GM19372 (cell line): ENCODE measurements around the gene NRP2.

Experiments used
- ATAC-seq: cut with Tn5 transposase; IDR thresholded peaks from one replicate; pipeline ENCODE4 v1.9.1; 2021; ENCODE audit warnings: mild to moderate bottlenecking, low read depth, moderate library complexity; ENCODE audit not compliant: unreplicated experiment

Gene NRP2

DNA sequence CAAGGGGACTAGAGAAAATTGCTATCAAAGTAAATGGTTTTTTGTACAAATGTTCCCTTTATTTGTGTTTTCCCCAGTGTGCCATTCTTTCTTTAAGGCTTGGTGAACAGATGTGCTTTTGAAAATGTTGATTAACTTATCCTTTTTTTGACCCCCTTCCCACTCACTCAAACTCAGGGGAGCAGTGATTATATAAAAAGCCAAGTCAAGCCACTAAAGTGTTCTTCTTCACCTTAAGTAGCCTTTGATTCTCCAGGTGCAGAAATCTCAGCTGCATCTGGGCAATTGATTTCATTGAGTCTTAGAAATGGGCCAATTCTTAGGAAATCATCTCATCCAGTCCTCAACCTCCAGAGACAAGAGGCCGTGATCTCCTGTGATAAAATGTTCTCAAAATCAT, 107.6 kb downstream of the NRP2 start:
- ATAC-seq, result no peak

GRCh38 chr2:205792908-205793307, 110.6 kb downstream of the NRP2 start:
- no peak for ATAC-seq

- no peak for ATAC-seq
These were observed 114.6 kb downstream of the NRP2 start for GRCh38 chr2:205796805-205797313.

- no peak for ATAC-seq
These were observed 115.6 kb downstream of the NRP2 start for GRCh38 chr2:205797866-205798265.

DNA sequence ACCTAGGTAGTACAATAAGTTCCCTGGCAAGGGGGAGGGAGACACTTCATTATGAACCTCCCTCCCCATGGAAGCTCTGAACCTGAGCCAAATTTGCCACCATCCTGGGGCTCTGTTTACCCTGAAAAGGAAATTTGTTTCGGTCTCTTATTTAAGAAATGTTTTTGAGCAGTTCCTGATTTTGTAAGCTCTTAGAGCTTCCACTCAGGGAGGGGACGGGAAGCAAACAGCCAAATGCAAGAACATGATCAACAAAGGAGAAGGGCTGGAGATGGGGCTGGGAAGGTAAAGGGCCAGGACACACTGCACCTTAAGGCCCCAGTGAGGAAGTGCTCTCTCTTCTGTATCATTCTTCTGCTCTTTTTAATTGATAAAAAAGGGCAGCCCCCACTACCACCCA, 117.9 kb downstream of the NRP2 start:
- ATAC-seq, result no peak

GRCh38 chr2:205800773-205801172, 118.5 kb downstream of the NRP2 start:
- no peak for ATAC-seq

DNA sequence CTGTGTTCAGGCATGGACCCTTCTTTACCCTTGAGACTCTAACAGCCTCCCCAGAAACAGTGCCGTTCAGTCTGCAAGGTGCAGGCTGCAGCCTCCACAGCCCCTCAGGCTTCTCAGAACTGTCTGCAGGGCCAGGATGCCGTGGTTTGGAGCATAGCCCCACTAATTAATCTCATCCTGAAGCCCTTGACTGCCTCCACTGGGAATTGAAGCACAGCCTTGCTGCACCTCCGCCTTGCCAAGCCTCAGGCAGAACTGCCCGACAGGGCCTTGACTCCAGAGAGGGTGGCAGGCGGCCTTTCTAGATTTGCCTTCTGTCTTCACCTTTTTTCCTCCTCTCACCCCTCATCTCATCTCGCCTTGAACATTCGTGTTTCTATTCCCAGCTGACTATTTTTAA, 119.8 kb downstream of the NRP2 start:
- no peak for ATAC-seq

DNA sequence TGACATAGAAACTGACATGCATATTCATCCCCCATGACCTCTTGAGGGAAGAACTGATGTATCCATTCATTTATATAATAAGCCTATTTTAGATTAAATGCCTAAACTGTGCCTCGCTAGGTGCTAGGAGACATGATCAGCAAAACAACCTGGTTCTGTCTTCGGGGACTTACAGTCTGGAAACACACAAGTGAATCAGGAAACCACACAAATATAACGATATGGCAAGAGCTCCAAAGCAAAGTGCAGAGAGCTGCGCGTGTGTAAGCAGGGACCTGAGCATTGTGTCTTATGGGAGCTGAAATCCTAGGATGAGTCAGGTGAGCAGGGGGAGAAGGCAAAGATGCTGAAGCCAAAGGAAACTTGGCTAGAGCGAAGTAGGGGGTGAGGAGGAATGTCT, 120.6 kb downstream of the NRP2 start:
- ATAC-seq, result no peak

- no peak for ATAC-seq
These were observed 121.2 kb downstream of the NRP2 start for GRCh38 chr2:205803500-205803899.

- no peak for ATAC-seq
These were observed 122.8 kb downstream of the NRP2 start for GRCh38 chr2:205805136-205805535.

DNA sequence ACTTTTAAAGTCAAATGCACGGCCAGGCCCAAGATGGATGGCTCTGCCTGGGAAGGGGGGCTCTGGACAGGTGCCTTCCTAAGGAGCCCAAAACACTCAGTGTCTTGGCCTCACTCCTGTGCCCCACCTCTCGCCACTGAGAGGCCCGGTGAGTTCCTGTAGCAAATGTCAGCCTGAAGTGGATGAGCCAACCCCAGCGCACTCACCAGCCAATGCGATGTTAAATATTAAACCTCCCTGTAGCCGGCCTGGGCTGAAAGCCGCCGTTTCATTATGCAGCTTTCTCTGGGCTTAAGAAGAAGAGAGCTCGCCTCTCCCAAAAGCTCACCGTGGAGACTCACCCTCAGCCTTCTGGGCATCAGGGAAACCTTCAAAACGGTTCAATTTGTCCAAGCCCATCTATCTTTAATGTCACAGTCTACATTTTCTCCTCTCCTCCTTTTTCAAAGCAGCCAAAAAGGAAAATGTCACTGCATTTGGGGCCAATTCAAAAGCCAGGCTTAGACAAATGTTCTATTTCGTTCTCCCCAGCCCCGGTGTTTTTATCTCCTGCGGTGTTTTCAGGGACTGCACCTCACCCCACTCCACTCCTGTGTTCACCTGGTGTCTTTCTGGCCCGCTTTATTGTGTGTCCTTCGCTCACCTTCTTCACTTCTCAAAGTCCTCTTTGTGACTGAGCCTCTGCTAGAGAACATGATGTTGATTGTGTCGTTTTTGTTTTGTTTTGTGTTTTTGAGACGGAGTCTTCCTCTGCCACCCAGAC, 124.0 kb downstream of the NRP2 start:
- no peak for ATAC-seq

- no peak for ATAC-seq
These were observed 124.9 kb downstream of the NRP2 start for GRCh38 chr2:205807229-205807628.

DNA sequence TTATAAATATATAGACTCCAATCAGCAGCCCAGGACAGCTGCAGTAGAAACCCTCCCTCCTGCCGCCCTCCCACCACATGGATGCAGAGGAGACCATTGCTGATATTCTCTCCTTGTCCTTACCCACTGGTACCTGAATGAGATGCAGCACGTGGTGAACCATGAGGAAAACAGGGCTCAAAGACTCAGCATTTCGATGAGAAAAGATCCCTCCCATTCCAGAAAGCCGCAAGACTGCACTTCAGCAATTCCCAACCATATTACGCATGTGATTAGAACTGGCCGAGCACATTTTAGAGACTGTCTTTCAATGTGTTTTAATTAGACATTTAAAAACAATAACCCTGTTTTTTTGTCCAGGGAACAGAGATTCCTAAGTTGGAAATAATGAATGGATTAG, 125.5 kb downstream of the NRP2 start:
- no peak for ATAC-seq

DNA sequence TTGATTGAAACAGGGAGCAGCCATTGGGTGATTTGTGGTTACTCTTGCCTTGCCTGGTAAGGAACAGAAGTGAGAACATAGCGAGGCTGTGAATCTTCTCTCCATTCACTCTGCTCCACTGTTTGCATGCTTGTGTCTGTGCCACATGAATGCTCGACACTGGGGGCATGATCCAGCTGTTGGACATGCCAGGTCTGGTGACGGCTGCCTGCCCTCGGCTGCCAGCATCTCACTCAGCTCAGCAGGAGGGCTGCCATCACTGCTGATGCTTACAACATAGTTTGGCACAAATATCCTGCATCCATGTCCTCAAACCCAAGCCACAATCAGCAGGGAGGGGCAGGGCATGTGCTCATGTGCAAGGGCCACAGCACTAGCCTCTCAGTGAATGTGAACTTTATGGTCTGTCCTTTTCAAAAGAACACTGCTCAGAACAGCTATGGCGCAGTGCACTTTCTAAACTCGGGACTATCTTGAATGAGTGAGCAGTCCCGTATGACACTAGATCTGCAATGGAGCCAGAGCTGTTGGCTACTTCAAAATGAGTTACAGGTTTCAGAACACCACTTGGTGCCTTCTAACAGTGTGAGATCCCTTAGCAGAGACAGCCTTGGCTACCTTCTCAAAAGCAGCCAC, 126.3 kb downstream of the NRP2 start:
- ATAC-seq, result no peak

DNA sequence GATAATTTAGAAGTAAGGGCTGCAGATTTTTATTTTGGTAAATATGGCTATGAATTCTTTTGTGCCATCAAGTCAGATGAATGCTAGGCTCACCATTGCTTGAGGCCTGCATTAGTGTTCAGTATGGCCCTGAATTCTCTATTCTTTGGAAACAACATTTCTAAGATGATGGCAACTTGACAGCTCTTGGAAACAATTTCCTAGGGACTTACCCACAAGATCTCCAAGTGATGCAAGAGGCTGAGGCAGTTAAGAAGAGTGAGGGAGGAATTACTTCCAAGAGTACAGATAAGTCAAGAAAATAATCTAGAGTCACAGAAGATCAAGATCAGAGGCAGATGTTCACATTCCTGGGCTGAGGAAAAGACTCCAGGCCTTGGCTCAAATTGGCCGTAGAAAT, 129.1 kb downstream of the NRP2 start:
- no peak for ATAC-seq

DNA sequence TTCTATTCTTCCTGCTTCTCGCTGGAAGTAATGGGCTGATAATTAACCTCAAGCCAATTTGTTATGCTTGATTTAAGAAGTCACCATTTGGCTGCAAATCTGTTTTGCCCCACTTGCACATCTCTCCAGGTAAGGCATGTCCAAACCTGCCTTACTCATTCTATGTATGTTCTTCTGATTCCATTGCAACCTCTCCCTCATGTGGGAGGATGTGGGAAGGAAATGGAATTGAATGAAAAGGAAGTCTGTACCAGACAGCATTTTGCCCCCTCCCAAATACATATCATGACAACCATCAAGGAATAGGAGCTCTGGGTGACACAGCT, 131.7 kb downstream of the NRP2 start:
- ATAC-seq, result no peak

- ATAC-seq, result no peak
These were observed 133.4 kb downstream of the NRP2 start for GRCh38 chr2:205815673-205816072.

- ATAC-seq, result no peak
These were observed 134.0 kb downstream of the NRP2 start for GRCh38 chr2:205816268-205816667.

GRCh38 chr2:205822579-205822978, 140.3 kb downstream of the NRP2 start:
- no peak for ATAC-seq

DNA sequence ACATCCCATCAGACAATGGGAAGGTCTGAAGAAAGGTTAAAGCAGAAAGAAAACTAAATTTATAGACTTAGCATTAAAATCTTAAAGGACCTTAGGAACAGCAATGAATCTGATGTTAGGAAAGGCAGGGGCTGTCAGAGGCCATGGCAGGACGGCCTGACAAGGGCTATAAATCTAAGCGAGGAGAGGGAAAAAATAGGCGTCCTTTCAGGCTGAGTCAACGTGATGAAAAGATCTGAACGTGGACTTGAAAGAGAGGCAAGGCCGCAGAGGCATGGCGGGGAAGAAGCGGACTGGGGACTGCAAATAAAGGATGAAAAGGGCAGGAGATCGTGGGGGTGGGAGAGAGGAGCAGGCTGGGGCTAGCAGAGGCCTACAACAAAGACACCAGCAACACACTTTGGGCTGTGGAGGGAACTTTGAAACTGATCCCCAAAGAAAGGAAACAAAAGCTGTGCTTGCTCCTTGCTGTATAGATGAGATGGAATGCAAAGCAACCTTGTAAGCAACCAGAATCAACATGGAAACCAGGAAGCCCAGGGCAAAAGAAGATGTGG, 145.6 kb downstream of the NRP2 start:
- ATAC-seq, result no peak

DNA sequence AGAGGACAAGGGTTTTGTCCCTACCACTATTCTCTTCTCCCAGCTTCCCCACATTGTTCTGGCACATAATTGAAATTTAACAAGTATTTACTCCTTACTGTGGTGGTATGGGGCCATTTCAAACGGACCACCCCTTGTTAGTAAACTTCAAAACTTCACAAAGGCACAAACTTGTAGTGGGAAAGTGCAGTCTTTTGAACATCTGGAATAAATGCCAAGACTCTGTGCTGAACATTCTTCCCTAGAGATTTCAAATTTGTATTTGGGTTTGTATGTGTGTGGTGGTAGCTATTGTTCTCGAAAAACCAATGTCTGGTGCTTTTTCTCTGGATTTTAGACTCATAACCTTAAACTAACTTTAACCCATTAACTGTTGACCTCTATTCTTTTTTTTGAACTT, 151.6 kb downstream of the NRP2 start:
- ATAC-seq, result no peak

DNA sequence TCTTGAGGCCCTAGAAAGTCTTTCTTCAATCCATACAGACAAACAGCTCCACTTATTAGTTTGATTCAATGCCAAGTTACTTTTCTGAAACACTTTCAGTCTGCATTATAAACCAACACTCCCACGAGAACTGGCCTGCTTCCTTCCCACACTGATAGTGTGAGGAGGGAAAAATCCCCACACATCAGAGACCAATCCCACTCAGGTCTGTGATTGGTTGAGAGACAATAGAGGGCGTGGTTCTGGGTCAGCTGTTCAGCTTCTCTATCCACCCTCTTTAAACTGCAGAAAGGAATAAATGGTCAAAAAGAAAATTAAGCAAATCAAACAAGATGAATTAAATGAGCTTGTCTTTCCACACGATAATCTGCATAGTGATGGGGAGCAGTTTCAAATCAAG, 152.5 kb downstream of the NRP2 start:
- ATAC-seq, result no peak
